Lower leg skin (tissue), 4 donors: ENCODE results near the gene PACSIN2. TPM values are rescaled to one million over a fixed set of nuclear protein-coding genes. Genes with fewer than 3 reads are reported as not detected.

Source experiments
- DNase-seq, 2 donors: peaks; one replicate each; pipeline ENCODE4 v3.0.0-alpha.2; 2019; ENCODE audit warnings: low spot score in 2 of 2
- H3K4me3 ChIP-seq: fragments of 200-600 bp; sonication (generic); 2 replicates; pipeline ENCODE4 v1.5.1; 2017; ENCODE audit warnings: mild to moderate bottlenecking, low read depth; ENCODE audit not compliant: poor library complexity, severe bottlenecking
- CTCF ChIP-seq, 3 donors: fragments of 450-650 bp; IDR thresholded peaks; one replicate each; pipeline ENCODE4 v1.5.1; 2016; ENCODE audit warnings: antibody characterized with exemption in 3 of 3, mild to moderate bottlenecking in 3 of 3, moderate library complexity in 2 of 3
- POLR2A ChIP-seq, 2 donors: fragments of 450-650 bp; IDR thresholded peaks; one replicate each; pipeline ENCODE4 v1.6.1; 2016 to 2017; ENCODE audit warnings: antibody characterized with exemption in 2 of 2, mild to moderate bottlenecking in 1 of 2, moderate library complexity in 1 of 2
- WGBS, 2 donors: methylation state at CpG; one replicate each; pipeline ENCODE4 v1.1.5; 2018; 5-methylcytosine and 5-hydroxymethylcytosine counted together
- intact Hi-C: fragments of 100-400 bp; cut with DNase I; formaldehyde crosslinking; loops from one replicate; pipeline ENCODE4 v1.15.0; 2023; ENCODE audit warnings: low total_unique reads
- total RNA-seq, 4 donors: library from RNA; depleted of rRNA; stranded (reverse); fragments of >200 nt; gene quantifications; one replicate each; pipeline ENCODE4 v1.1.0, GENCODE V29; 2016

PACSIN2 gene
- total RNA-seq, 4 donors from 2014 or later = 46.3 to 88.8 (median 58.2) TPM

- no peak for TF ChIP-seq POLR2A (IDR thresholded peaks at IDR 0.05)
- TF ChIP-seq CTCF (IDR thresholded peaks at IDR 0.05) = no peak
- no peak for DNase-seq
- intact Hi-C loops = no loop called here
- no peak overlapping the region for H3K4me3 ChIP-seq
Observed at GRCh38 chr22:42833104-42833503, 181.8 kb downstream of the PACSIN2 start.

- H3K4me3 ChIP-seq = no peak overlapping the region
- intact Hi-C loops = no loop called here
- DNase-seq = no peak
- no peak for TF ChIP-seq CTCF (IDR thresholded peaks at IDR 0.05)
- TF ChIP-seq POLR2A (IDR thresholded peaks at IDR 0.05) = no peak
- 87% methylated on average over 4 of the region's 4 CpGs for WGBS, 2 donors
Observed at GRCh38 chr22:42831712-42832111, 183.2 kb downstream of the PACSIN2 start.

- TF ChIP-seq CTCF (IDR thresholded peaks at IDR 0.05) (no peak), POLR2A (IDR thresholded peaks at IDR 0.05) (no peak)
- intact Hi-C loops = no loop called here
- no peak overlapping the region for H3K4me3 ChIP-seq
- 81 to 90% methylated on average over 5 of the region's 5 CpGs for WGBS, 2 donors
- DNase-seq = no peak
Observed at GRCh38 chr22:42830161-42830560, 184.8 kb downstream of the PACSIN2 start.

GRCh38 chr22:42829302-42829701, 185.6 kb downstream of the PACSIN2 start:
- DNase-seq = no peak
- WGBS, 2 donors = 71 to 76% methylated on average over 3 of the region's 3 CpGs
- intact Hi-C loops = no loop called here

GRCh38 chr22:42825796-42826195, 189.2 kb downstream of the PACSIN2 start:
- H3K4me3 ChIP-seq = no peak overlapping the region
- intact Hi-C loops = no loop called here
- DNase-seq = no peak
- WGBS, 2 donors = 70 to 74% methylated on average over 3 of the region's 3 CpGs
- TF ChIP-seq CTCF (IDR thresholded peaks at IDR 0.05) = no peak
- no peak for TF ChIP-seq POLR2A (IDR thresholded peaks at IDR 0.05)

More at GRCh38 chr22:42829302-42829701, 185.6 kb downstream of the PACSIN2 start:
- TF ChIP-seq POLR2A (IDR thresholded peaks at IDR 0.05) (no peak), CTCF (IDR thresholded peaks at IDR 0.05) (no peak)
- H3K4me3 ChIP-seq = no peak overlapping the region

GRCh38 chr22:42821386-42821785, 193.6 kb downstream of the PACSIN2 start:
- WGBS, 2 donors = 99% methylated on average over 3 of the region's 3 CpGs

More at GRCh38 chr22:42821386-42821785, 193.6 kb downstream of the PACSIN2 start:
- no peak overlapping the region for H3K4me3 ChIP-seq
- no peak for DNase-seq
- intact Hi-C loops = no loop called here
- TF ChIP-seq POLR2A (IDR thresholded peaks at IDR 0.05) = no peak
- TF ChIP-seq CTCF (IDR thresholded peaks at IDR 0.05) = no peak
